Measurements from ENCODE around the gene GALNT15. TPM values are rescaled to one million over a fixed set of nuclear protein-coding genes. Genes with fewer than 3 reads are reported as not detected.

The GALNT15 gene
- polyA plus RNA-seq, 1 of the 3 experiments (the other 2 are of a cell fraction), result 4.7 TPM

GRCh38 chr3:16204751-16205150, 30.3 kb downstream of the GALNT15 start (continued):
- TF ChIP-seq JUND (IDR thresholded peaks at IDR 0.05) (no peak), SMC3 (IDR thresholded peaks at IDR 0.05; ENCODE audit: low read depth, low read length) (no peak), MXI1 (IDR thresholded peaks at IDR 0.05; ENCODE audit: low read depth, low read length) (no peak), GABPA (IDR thresholded peaks at IDR 0.05; ENCODE audit: low read depth) (no peak), USF1 (IDR thresholded peaks at IDR 0.05; ENCODE audit: borderline replicate concordance, low read depth) (no peak)

- H4K20me1 ChIP-seq (ENCODE audit: insufficient read depth), result no peaks in the 10 kb centered on the region
- H3K27ac ChIP-seq (ENCODE audit: low read depth in 2 of 2, low read length in 1 of 2), result 0 out of 4 replicates have a peak overlapping the region, but pooled peaks of 1 of the 2 experiments have one; percentile 15
- ChIA-PET POLR2A (no interaction called here), CTCF (interaction anchor here (2.0 kb wide), 1 partner anchor 27 kb away, joined by 6 read pairs; no protein-coding TSS in a partner anchor)
- H3K79me2 ChIP-seq (ENCODE audit: insufficient read depth), result no peaks in the 10 kb centered on the region
- H3K9me2 ChIP-seq, result no peaks in the 10 kb centered on the region
- WGBS (ENCODE audit: low lambda C conversion rate), result 78% methylated on average over 11 of the region's 11 CpGs
- no peaks in the 10 kb centered on the region for H3K4me1 ChIP-seq (ENCODE audit: control insufficient read depth in 1 of 2, insufficient read depth in 2 of 2, low read depth in 1 of 2, low read length in 1 of 2)
- DNase-seq, result no peak
- no peak overlapping the region for H3K4me2 ChIP-seq
- no peak overlapping the region for H3K9ac ChIP-seq
- no peaks in the 10 kb centered on the region for H3K27me3 ChIP-seq (ENCODE audit: insufficient read depth)
- H2AFZ ChIP-seq (ENCODE audit: low read depth), result no peak overlapping the region
- TF ChIP-seq JUND (IDR thresholded peaks at IDR 0.05) (no peak), ZBTB33 (IDR thresholded peaks at IDR 0.05; ENCODE audit: borderline replicate concordance, low read depth) (no peak), REST (IDR thresholded peaks at IDR 0.05; ENCODE audit: low read depth, low read length) (no peak), NFIC (IDR thresholded peaks at IDR 0.05; ENCODE audit: borderline replicate concordance) (no peak)
- H3K36me3 ChIP-seq (replicated peaks in 1 of 2; ENCODE audit: control insufficient read depth in 1 of 2, insufficient read depth in 2 of 2, low read length in 1 of 2), result no peaks in the 10 kb centered on the region
- no peak overlapping the region for H3K4me3 ChIP-seq (ENCODE audit: low read depth in 2 of 2, low read length in 1 of 2)
- no peaks in the 10 kb centered on the region for H3F3A ChIP-seq (replicated peaks; ENCODE audit: insufficient read depth)
- no peaks in the 10 kb centered on the region for H3K9me3 ChIP-seq
Observed at GRCh38 chr3:16205156-16205870, 30.8 kb downstream of the GALNT15 start.
